ENCODE results near the gene CYP24A1.

- TF ChIP-seq TAF1 (IDR thresholded peaks at IDR 0.05; ENCODE audit: borderline replicate concordance, low read depth, low read length) (no peak), POLR2AphosphoS5 (IDR thresholded peaks at IDR 0.05; ENCODE audit: low read depth, low read length) (no peak)
These were observed 31.7 kb upstream of the CYP24A1 start for GRCh38 chr20:54205450-54205849.

All from GM12892 (cell line).